Small intestine (tissue), 7 donors: Measurements from ENCODE around the gene CRLF3. TPM values are rescaled to one million over a fixed set of nuclear protein-coding genes. Genes with fewer than 3 reads are reported as not detected.
A peak's percentile ranks its signal among the peaks of the same experiment; 100 is the strongest.

ENCODE experiments used
- DNase-seq, 2 donors: peaks; one replicate each; pipeline versions ENCODE4 v3.0.0 to v3.0.0-alpha.2; 2013
- FAIRE-seq: peaks from 2 replicates; lab custom pipeline; 2012; peaks lifted over from hg19 to GRCh38; lab: Jason Lieb, UNC
- H3K27ac ChIP-seq, 3 donors: one replicate each; pipeline ENCODE4 v1.5.1; 2013; ENCODE audit warnings: low read length in 2 of 3, mild to moderate bottlenecking in 2 of 3, control low read depth in 1 of 3, inconsistent platforms in 1 of 3, low read depth in 1 of 3, moderate library complexity in 1 of 3
- H3K27me3 ChIP-seq, 3 donors: one replicate each; pipeline ENCODE4 v1.6.1; 2013; ENCODE audit warnings: low read length in 3 of 3, inconsistent platforms in 1 of 3; ENCODE audit not compliant: control insufficient read depth in 3 of 3, insufficient read depth in 3 of 3
- H3K36me3 ChIP-seq, 3 donors: one replicate each; pipeline ENCODE4 v1.6.1; 2013; ENCODE audit warnings: low read length in 3 of 3, inconsistent platforms in 1 of 3, low read depth in 1 of 3, mild to moderate bottlenecking in 1 of 3, moderate library complexity in 1 of 3; ENCODE audit not compliant: control insufficient read depth in 3 of 3, insufficient read depth in 2 of 3
- H3K4me1 ChIP-seq, 3 donors: one replicate each; pipeline ENCODE4 v1.6.1; 2013; ENCODE audit warnings: low read length in 2 of 3, inconsistent platforms in 1 of 3, low read depth in 1 of 3, mild to moderate bottlenecking in 1 of 3, moderate library complexity in 1 of 3; ENCODE audit not compliant: control insufficient read depth in 3 of 3, insufficient read depth in 2 of 3
- H3K4me3 ChIP-seq, 3 donors: one replicate each; pipeline ENCODE4 v1.5.1; 2013; ENCODE audit warnings: low read length in 3 of 3, control low read depth in 1 of 3, inconsistent platforms in 1 of 3, low read depth in 1 of 3, mild to moderate bottlenecking in 1 of 3, moderate library complexity in 1 of 3
- H3K9me3 ChIP-seq, 2 donors: one replicate each; pipeline ENCODE4 v1.6.1; 2013; ENCODE audit warnings: low read depth in 1 of 2, low read length in 1 of 2; ENCODE audit not compliant: control insufficient read depth in 2 of 2, insufficient read depth in 1 of 2
- WGBS, 3 donors: extraction: QIAGEN DNeasy Blood & Tissue Kit; methylation state at CpG; one replicate each; pipeline ENCODE4 v1.1.7; 2013; 5-methylcytosine and 5-hydroxymethylcytosine counted together
- polyA plus RNA-seq, 4 donors: library from polyadenylated mRNA; stranded (reverse) in 3 of 4; unstranded in 1 of 4; fragments of 200-250 nt in 3 of 4; fragments of 120-200 nt in 1 of 4; gene quantifications; one replicate each; pipeline versions ENCODE4 v1.2.1 to v1.2.3, GENCODE V29; 2013
- donor health status: healthy with polysubstance abuse.
- donor health status: control.
- donor health status: control.
- donor health status: Bipolar disorder and iron deficiency.
- donor health status: healthy.

CRLF3 gene
- polyA plus RNA-seq, 4 donors: 5.6 to 10.0 (median 5.9) TPM

DNA sequence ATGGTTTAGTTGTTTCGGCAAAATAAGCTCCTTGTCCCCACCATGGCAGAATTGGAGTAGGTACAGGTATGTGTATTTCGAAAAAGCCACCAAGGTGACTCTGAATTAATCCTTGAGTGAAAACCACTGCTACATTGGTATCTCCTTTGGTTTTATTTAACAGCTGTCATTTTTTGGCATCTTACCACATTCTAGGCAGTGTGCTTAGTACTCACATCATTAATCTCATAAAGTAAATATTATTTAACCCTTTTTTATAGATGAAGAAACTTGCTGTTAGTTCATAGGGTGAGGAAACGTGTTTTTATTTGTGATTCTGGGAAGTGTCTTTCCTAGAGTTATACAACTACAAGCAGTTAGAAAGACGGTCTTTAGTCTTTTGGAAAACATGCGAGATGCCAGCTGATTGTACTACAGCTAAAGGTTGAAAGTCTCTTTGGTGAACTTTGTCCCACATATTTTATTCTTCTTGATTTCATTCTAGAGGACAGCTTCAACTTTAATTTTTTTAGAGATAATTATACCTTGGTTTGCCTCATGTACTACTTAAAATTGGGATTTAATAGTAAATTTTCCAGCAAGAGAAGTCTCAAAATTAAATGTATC, 13.8 kb upstream of the CRLF3 start:
- WGBS, 3 donors: 38 to 66% (median 51%) methylated on average over 5 of the region's 5 CpGs
- Histone ChIP-seq H3K27ac (no peak overlapping the region), H3K36me3 (peaks cover 0 to 13% (median 0%) of the 10 kb centered on the region in 3 donors), H3K27me3 (no peaks in the 10 kb centered on the region), H3K4me1 (peaks cover 0 to 2% (median 0%) of the 10 kb centered on the region in 3 donors), H3K9me3 (no peaks in the 10 kb centered on the region), H3K4me3 (no peak overlapping the region)
- FAIRE-seq (no peak), DNase-seq (peak in 1 of 2 donors; percentile 73)

DNA sequence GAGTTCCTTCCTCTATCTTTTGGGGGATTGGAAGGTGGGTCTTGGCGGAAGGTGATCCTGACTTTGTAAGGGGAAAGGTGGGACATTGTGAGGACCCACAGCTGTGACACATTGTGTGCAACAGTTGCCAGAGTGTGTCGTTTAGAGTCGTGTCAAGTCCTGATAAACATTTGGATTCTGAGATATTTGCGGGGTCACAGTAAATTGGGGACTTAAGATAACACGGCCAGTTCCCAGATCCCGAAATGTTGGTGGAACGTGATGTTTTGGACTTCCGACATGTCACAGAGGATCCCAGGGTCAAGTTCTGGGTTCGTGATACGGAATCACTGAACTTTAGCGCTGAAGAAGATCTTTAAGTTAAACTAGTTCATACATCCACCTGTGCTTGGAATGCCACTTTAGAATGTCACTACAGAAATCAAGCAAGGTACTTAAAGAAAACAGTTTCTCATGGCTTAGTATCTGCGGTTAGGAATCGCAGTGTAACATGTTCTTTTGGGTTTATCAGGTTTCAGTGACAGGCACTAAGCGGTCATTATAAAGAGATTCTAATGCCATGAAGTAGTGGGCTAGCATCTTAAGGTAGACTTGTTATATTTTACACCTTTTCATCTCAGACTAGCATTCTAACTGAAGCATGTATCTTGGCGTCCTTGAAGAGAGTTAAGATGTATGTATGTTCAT, 8.1 kb upstream of the CRLF3 start:
- Histone ChIP-seq H3K9me3 (no peaks in the 10 kb centered on the region), H3K27ac (no peak overlapping the region), H3K27me3 (no peaks in the 10 kb centered on the region), H3K36me3 (peaks cover 0 to 2% (median 0%) of the 10 kb centered on the region in 3 donors), H3K4me1 (peaks cover 0 to 4% (median 0%) of the 10 kb centered on the region in 3 donors), H3K4me3 (peak overlapping the region; percentile 79 to 81 (median 81))
- FAIRE-seq (no peak), DNase-seq (no peak)
- WGBS, 3 donors: 2 to 3% (median 2%) methylated on average over 15 of the region's 15 CpGs

DNA sequence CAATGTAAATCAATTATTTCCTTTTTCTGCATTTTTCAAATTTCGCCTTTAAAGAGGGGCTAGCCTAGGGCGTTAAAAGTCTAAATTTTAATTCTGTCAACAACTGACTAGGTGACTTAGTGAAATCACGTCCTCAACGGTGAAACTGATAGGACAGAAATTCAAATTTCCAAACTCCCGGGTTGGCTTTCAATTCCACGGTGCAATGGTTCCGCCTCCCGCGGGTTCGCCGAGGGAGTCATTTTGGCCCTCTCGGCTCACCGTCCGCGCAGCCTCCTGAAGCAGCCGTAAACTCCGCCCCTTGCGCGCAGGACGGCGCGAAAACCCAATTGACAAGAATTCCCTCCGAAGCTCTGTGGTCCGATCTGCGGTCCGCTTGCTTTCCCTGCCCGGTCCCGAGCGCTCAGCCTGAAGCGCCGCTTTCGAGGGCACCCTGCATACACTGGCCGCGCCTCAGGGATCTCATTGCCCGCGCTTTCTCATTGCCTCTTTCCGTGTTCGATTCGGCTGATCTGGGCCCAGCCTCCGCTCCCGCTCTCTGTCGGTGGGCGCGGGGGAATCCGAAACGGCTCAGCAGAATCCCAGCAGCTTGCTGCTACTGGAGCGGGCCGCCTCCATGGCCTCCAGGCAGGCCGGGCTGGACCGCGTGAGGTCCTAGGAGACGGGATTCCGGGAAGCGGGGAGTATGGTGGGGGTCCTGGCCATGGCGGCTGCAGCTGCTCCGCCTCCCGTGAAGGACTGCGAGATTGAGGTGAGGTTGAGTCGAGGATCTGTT, 7.4 kb upstream of the CRLF3 start, which contains the start of gene ATAD5:
ATAD5 (plus strand) TSS at position 304 of the 775 bp plus-strand sequence; CDS start at position 686, 382 bp downstream.
- FAIRE-seq: no peak
- Histone ChIP-seq H3K4me3 (peak within 1 kb of the TSS; percentile 79 to 81 (median 81)), H3K4me1 (peaks cover 0 to 4% (median 0%) of the 10 kb centered on the region in 3 donors), H3K27me3 (no peaks in the 10 kb centered on the region), H3K36me3 (peaks cover 0 to 2% (median 0%) of the 10 kb centered on the region in 3 donors), H3K27ac (peak within 1 kb of the TSS in 2 of 3 donors; percentile 19 to 48), H3K9me3 (no peaks in the 10 kb centered on the region)
- DNase-seq: peak; percentile 91 to 96
- WGBS, 3 donors: 0 to 1% (median 0%) methylated on average over 59 of the region's 59 CpGs

DNA sequence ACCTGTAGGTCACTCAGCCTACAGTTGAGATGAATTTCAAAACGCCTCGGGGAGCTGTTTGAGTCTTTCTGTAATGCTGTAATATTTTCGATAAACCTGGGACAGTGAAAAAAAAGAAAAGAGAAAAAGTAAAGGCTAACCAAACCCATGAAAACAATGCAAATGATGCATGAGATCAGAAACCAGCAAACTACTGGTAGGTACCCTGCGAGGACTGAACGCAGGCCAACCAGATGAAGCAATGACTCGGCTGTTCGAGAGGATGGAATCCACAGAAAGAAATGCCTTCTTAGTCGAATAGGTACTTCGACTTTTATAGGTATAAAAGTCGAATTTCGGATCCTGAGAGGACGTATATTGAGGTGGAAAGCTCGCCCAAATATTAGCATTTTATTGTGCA, 6.8 kb upstream of the CRLF3 start:
- Histone ChIP-seq H3K27ac (peak overlapping the region in 1 of 3 donors; percentile 19), H3K9me3 (no peaks in the 10 kb centered on the region), H3K36me3 (no peaks in the 10 kb centered on the region), H3K4me3 (peak overlapping the region in 2 of 3 donors; percentile 79 to 81), H3K27me3 (no peaks in the 10 kb centered on the region), H3K4me1 (peaks cover 0 to 4% (median 0%) of the 10 kb centered on the region in 3 donors)
- FAIRE-seq: no peak
- WGBS, 3 donors: 29 to 32% (median 31%) methylated on average over 13 of the region's 13 CpGs
- no peak for DNase-seq

DNA sequence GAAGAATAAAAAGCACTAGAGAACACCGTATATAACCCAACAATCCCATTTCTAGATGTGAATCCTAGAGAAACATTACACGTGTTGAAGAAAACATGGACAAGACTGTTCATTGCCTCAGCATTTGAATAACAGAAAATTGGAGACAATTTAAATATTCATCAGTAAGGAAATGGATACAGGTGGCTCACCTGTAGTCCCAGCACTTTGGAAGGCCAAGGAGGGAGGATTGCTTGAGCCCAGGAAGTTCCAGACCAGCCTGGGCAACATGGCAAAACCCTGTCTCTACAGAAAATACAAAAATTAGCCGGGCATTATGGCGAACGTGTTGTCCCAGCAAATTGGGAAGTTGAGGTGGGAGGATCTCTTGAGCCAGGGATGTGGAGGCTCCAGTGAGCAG, 4.5 kb upstream of the CRLF3 start:
- WGBS, 3 donors: 81 to 85% (median 84%) methylated on average over 5 of the region's 5 CpGs
- no peak for DNase-seq
- Histone ChIP-seq H3K4me3 (no peak overlapping the region), H3K36me3 (no peaks in the 10 kb centered on the region), H3K9me3 (no peaks in the 10 kb centered on the region), H3K4me1 (peaks cover 4 to 13% (median 4%) of the 10 kb centered on the region in 3 donors), H3K27ac (no peak overlapping the region), H3K27me3 (no peaks in the 10 kb centered on the region)
- no peak for FAIRE-seq

DNA sequence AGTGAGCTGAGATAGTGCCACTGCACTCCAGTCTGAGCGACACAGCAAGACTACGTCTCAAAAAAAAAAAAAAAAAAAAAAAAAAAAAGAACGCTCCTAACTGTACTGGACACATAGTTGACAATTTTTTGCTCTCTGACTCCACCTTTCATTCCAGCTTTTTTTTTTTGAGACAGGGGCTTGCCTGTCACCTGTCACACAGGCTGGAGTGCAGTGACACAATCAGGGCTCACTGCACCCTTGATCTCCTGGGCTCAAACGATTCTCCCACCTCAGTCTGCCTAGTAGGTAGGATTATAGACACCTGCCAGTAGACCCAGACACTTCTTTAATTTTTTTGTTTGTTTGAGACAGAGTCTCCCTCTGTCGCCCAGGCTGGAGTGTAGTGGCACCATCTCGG, 2.6 kb upstream of the CRLF3 start:
- FAIRE-seq: no peak
- no peak for DNase-seq
- WGBS, 3 donors: 77 to 89% (median 84%) methylated on average over 6 of the region's 6 CpGs

DNA sequence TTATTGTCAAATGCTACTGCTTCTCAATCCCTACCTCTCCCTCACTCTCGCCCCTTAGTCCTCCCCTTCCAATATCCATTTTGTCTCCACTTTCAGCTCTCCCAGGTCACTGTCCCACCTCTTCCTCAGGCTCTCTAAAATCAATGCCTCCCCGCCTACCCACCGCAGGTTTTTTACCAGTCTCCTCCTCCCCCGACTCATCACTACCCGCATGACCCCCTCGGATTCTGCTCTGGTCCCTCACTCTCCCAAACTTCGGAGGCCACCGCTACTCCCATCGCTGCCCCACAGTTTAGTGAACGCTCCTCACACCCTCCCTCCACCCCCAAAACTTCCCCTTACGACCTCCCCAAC, 513 bp downstream of the CRLF3 start:
- Histone ChIP-seq H3K9me3 (no peaks in the 10 kb centered on the region), H3K4me1 (peaks cover 0 to 18% (median 11%) of the 10 kb centered on the region in 3 donors), H3K27me3 (no peaks in the 10 kb centered on the region), H3K4me3 (peak overlapping the region; percentile 64 to 99 (median 66)), H3K36me3 (no peaks in the 10 kb centered on the region), H3K27ac (peak overlapping the region; percentile 51 to 93 (median 82))
- 1 to 2% (median 1%) methylated on average over 11 of the region's 11 CpGs for WGBS, 3 donors
- FAIRE-seq (no peak), DNase-seq (no peak)

More for the DNA sequence above, 2.6 kb upstream of the CRLF3 start:
- Histone ChIP-seq H3K36me3 (no peaks in the 10 kb centered on the region), H3K27me3 (no peaks in the 10 kb centered on the region), H3K4me1 (peaks cover 0 to 13% (median 9%) of the 10 kb centered on the region in 3 donors), H3K27ac (no peak overlapping the region), H3K9me3 (no peaks in the 10 kb centered on the region), H3K4me3 (no peak overlapping the region)

DNA sequence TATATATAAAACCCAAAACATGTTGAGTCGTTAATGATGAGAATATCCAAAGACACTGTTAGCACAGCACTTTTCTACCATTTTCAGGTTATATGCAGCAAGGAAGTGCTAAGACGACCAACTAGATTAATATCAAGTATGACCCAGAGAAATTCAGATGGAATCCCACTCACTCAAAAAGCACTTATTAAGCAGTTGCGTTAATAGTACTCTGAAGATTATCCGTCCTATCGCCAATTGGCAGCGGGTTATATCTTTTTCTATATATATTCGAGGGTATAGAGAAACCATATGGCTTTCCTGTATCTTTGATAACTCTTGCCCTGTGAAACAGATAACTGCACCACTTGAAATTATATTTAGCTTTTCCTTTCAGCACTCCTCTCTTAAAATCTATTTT, 1.1 kb downstream of the CRLF3 start:
- Histone ChIP-seq H3K9me3 (no peaks in the 10 kb centered on the region), H3K4me3 (peak overlapping the region; percentile 34 to 66 (median 64)), H3K27me3 (no peaks in the 10 kb centered on the region), H3K36me3 (peaks cover 0 to 4% (median 0%) of the 10 kb centered on the region in 3 donors), H3K4me1 (peaks cover 0 to 18% (median 11%) of the 10 kb centered on the region in 3 donors), H3K27ac (peak overlapping the region in 1 of 3 donors; percentile 14)
- no peak for FAIRE-seq
- no peak for DNase-seq
- 38 to 52% (median 38%) methylated on average over 7 of the region's 7 CpGs for WGBS, 3 donors
